Ovary (tissue), 9 donors: ENCODE measurements around the gene FAM241B. TPM values are rescaled to one million over a fixed set of nuclear protein-coding genes. Genes with fewer than 3 reads are reported as not detected.

ENCODE experiments used
- DNase-seq, 5 donors: peaks; one replicate each; pipeline ENCODE4 v3.0.0-alpha.2; 2019 to 2020
- H3K27ac ChIP-seq, 2 donors: fragments of 200-600 bp; one replicate each; pipeline versions ENCODE4 v1.5.1 to v1.8.0; 2019 to 2022
- H3K27me3 ChIP-seq: fragments of 200-600 bp; one replicate; pipeline ENCODE4 v1.8.0; 2022
- H3K36me3 ChIP-seq: fragments of 200-600 bp; sonication (generic); one replicate; pipeline ENCODE4 v1.5.1; 2019
- H3K4me1 ChIP-seq: one replicate; pipeline ENCODE4 v1.8.1; 2013; ENCODE audit warnings: mild to moderate bottlenecking, moderate library complexity; ENCODE audit not compliant: insufficient read depth
- H3K4me3 ChIP-seq: fragments of 200-600 bp; sonication (generic); one replicate; pipeline ENCODE4 v1.5.1; 2017
- H3K9me3 ChIP-seq, 2 donors: fragments of 200-600 bp in 1 of 2; sonication (generic) in 1 of 2; one replicate each; pipeline versions ENCODE4 v1.5.1 to v1.8.1; 2013 to 2019; ENCODE audit warnings: mild to moderate bottlenecking in 1 of 2, moderate library complexity in 1 of 2
- EP300 ChIP-seq: sonication (generic); formaldehyde crosslinking; IDR thresholded peaks from one replicate; pipeline ENCODE4 v1.6.1; 2017; ENCODE audit warnings: antibody characterized with exemption
- POLR2A ChIP-seq: fragments of 450-650 bp; IDR thresholded peaks from one replicate; pipeline ENCODE4 v1.6.1; 2017; ENCODE audit warnings: antibody characterized with exemption, mild to moderate bottlenecking, moderate library complexity
- WGBS, 3 donors: extraction: QIAGEN DNeasy Blood & Tissue Kit in 1 of 3; methylation state at CpG; one replicate each; pipeline versions ENCODE4 v1.1.5 to v1.1.7; 2013 to 2017; 5-methylcytosine and 5-hydroxymethylcytosine counted together
- intact Hi-C, 4 donors: fragments of 100-400 bp; cut with DNase I; formaldehyde crosslinking; loops; one replicate each; pipeline versions ENCODE4 v1.11.0 to v1.15.1; 2022 to 2023
- polyA plus RNA-seq, 2 donors: library from polyadenylated mRNA; stranded (reverse); fragments of 200-250 nt in 1 of 2; fragments of 350-450 nt in 1 of 2; fragmentation: Illumina TruSeq in 1 of 2; extraction: RNeasy Lipid Tissue Mini Kit (QIAGEN cat#74804) in 1 of 2; gene quantifications; one replicate each; pipeline ENCODE4 v1.2.3, GENCODE V29; 2013 to 2014
- total RNA-seq, 7 donors: library from RNA; depleted of rRNA in 2 of 7; stranded (reverse); fragments of >200 nt in 2 of 7; fragmentation: NEBNext Ultra II Directional in 3 of 7; extraction: Animal tissue kit (Norgen Biotek cat#: 25700) in 3 of 7; gene quantifications; one replicate each; pipeline versions ENCODE4 v1.1.0 to v1.2.4, GENCODE V29; 2016 to 2023
- TF ChIP-seq, protein P1 (sequence below), 3 donors: fragments of 450-650 bp in 2 of 3; fragments of 200-600 bp in 1 of 3; IDR thresholded peaks; one replicate each; pipeline versions ENCODE4 v1.5.1 to v1.8.0; 2016 to 2022; ENCODE audit warnings: antibody characterized with exemption in 3 of 3, mild to moderate bottlenecking in 1 of 3
- donor health status: DM: no; HTN: no; CAD: no; lungs with moderate emphysema.
- donor health status: DM: no; HTN: no; CAD: no.
- donor health status: Bipolar disorder and iron deficiency.
- donor health status: DM: yes; HTN: yes; CAD: no.
- donor health status: DM: no; HTN: no; CAD: no.
- donor health status: DM: yes; HTN: yes; CAD: no.

The FAM241B gene
- total and polyA plus RNA-seq, 9 donors: 1.2 to 3.1 (median 2.0) TPM

- no peak for DNase-seq
- no peaks in the 10 kb centered on the region for H3K36me3 ChIP-seq
- no peaks in the 10 kb centered on the region for H3K9me3 ChIP-seq
- no peak overlapping the region for H3K27ac ChIP-seq
- 95 to 97% (median 97%) methylated on average over 3 of the region's 3 CpGs for WGBS, 3 donors
- TF ChIP-seq EP300: no peak
- TF ChIP-seq, protein P1, sequence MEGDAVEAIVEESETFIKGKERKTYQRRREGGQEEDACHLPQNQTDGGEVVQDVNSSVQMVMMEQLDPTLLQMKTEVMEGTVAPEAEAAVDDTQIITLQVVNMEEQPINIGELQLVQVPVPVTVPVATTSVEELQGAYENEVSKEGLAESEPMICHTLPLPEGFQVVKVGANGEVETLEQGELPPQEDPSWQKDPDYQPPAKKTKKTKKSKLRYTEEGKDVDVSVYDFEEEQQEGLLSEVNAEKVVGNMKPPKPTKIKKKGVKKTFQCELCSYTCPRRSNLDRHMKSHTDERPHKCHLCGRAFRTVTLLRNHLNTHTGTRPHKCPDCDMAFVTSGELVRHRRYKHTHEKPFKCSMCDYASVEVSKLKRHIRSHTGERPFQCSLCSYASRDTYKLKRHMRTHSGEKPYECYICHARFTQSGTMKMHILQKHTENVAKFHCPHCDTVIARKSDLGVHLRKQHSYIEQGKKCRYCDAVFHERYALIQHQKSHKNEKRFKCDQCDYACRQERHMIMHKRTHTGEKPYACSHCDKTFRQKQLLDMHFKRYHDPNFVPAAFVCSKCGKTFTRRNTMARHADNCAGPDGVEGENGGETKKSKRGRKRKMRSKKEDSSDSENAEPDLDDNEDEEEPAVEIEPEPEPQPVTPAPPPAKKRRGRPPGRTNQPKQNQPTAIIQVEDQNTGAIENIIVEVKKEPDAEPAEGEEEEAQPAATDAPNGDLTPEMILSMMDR (IDR thresholded peaks at IDR 0.05): no peak
- H3K27me3 ChIP-seq: no peaks in the 10 kb centered on the region
- peaks cover 1% of the 10 kb centered on the region for H3K4me1 ChIP-seq
- H3K4me3 ChIP-seq: no peak overlapping the region
- intact Hi-C loops: no loop called here
Measured at GRCh38 chr10:69652857-69653199, 22.8 kb downstream of the FAM241B start.

GRCh38 chr10:69653561-69653960 lies 23.5 kb downstream of the FAM241B start:
- no peaks in the 10 kb centered on the region for H3K4me1 ChIP-seq
- no peak overlapping the region for H3K27ac ChIP-seq
- no peaks in the 10 kb centered on the region for H3K9me3 ChIP-seq
- H3K4me3 ChIP-seq: no peak overlapping the region
- intact Hi-C loops: no loop called here
- no peak for DNase-seq
- no peaks in the 10 kb centered on the region for H3K27me3 ChIP-seq
- TF ChIP-seq, protein P1 (IDR thresholded peaks at IDR 0.05): no peak
- TF ChIP-seq EP300 (no peak), POLR2A (no peak)
- WGBS, 3 donors: 86 to 95% (median 92%) methylated on average over 4 to 6 of the region's 6 CpGs
- H3K36me3 ChIP-seq: no peaks in the 10 kb centered on the region

GRCh38 chr10:69655124-69655867 lies 25.2 kb downstream of the FAM241B start:
- intact Hi-C loops: no loop called here
- Histone ChIP-seq H3K9me3 (no peaks in the 10 kb centered on the region), H3K27ac (no peak overlapping the region), H3K36me3 (no peaks in the 10 kb centered on the region), H3K4me3 (no peak overlapping the region), H3K4me1 (no peaks in the 10 kb centered on the region), H3K27me3 (no peaks in the 10 kb centered on the region)
- TF ChIP-seq, protein P1 (IDR thresholded peaks at IDR 0.05): no peak
- TF ChIP-seq POLR2A: no peak
- TF ChIP-seq EP300: no peak
- 78 to 81% (median 81%) methylated on average over 16 to 20 of the region's 20 CpGs for WGBS, 3 donors
- no peak for DNase-seq

- no peak overlapping the region for H3K27ac ChIP-seq
- DNase-seq: no peak
- no peaks in the 10 kb centered on the region for H3K4me1 ChIP-seq
- TF ChIP-seq EP300: no peak
- TF ChIP-seq POLR2A: no peak
- TF ChIP-seq, protein P1 (IDR thresholded peaks at IDR 0.05): no peak
- H3K9me3 ChIP-seq: no peaks in the 10 kb centered on the region
- no peak overlapping the region for H3K4me3 ChIP-seq
- no peaks in the 10 kb centered on the region for H3K27me3 ChIP-seq
- H3K36me3 ChIP-seq: no peaks in the 10 kb centered on the region
- intact Hi-C loops: no loop called here
- WGBS, 3 donors: 71 to 78% (median 78%) methylated on average over 11 of the region's 11 CpGs
Measured at GRCh38 chr10:69655868-69656555, 26.0 kb downstream of the FAM241B start.
